ENCODE results near the gene UNKL.

DNA sequence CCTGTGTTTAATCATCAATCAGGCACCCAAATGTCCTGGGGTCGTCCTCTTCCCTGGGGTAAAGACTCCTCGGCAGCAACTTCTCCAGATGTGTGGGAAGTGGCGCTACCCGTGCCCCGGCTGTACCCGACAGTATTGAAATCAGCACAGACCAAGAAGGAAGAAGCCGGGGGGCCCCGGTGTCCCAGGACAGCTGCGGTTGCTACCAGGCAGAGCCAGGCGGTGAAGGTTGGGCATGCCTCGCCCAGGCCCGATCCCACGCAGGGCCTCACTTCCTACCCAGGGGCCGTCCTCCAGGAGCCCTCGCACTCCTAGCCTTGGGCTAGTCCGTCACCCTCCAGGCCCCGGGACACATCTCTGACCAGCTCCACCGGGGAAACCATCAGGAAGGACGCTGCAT is 38.8 kb upstream of the UNKL start:
- TF ChIP-seq, protein P1, sequence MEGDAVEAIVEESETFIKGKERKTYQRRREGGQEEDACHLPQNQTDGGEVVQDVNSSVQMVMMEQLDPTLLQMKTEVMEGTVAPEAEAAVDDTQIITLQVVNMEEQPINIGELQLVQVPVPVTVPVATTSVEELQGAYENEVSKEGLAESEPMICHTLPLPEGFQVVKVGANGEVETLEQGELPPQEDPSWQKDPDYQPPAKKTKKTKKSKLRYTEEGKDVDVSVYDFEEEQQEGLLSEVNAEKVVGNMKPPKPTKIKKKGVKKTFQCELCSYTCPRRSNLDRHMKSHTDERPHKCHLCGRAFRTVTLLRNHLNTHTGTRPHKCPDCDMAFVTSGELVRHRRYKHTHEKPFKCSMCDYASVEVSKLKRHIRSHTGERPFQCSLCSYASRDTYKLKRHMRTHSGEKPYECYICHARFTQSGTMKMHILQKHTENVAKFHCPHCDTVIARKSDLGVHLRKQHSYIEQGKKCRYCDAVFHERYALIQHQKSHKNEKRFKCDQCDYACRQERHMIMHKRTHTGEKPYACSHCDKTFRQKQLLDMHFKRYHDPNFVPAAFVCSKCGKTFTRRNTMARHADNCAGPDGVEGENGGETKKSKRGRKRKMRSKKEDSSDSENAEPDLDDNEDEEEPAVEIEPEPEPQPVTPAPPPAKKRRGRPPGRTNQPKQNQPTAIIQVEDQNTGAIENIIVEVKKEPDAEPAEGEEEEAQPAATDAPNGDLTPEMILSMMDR (conservative IDR thresholded peaks at IDR 0.05; ENCODE audit: low read depth, low read length): no peak
- TF ChIP-seq EZH2 (IDR thresholded peaks at IDR 0.05; ENCODE audit: low read length, unreplicated experiment): no peak
